ENCODE results near the gene RTKN. TPM values are rescaled to one million over a fixed set of nuclear protein-coding genes. Genes with fewer than 3 reads are reported as not detected.

RTKN gene
- total and polyA plus RNA-seq, 2 of the 13 experiments (the other 11 are each of a cell fraction or from before 2014, with no cell fraction given): 159 to 166 TPM

- TF ChIP-seq TFAP4 (IDR thresholded peaks at IDR 0.05; ENCODE audit: borderline replicate concordance, low read depth): no peak
- TF ChIP-seq THRA (CRISPR knock-in tag; IDR thresholded peaks at IDR 0.05; ENCODE audit: borderline replicate concordance): no peak; the same call in 1 of the 2 replicates
- TF ChIP-seq ZC3H13 (CRISPR knock-in tag; IDR thresholded peaks at IDR 0.05): no peak
- TF ChIP-seq ZBTB2 (CRISPR knock-in tag; IDR thresholded peaks at IDR 0.05; ENCODE audit: low read depth): no peak
- no peak for TF ChIP-seq ZBTB46 (CRISPR knock-in tag; IDR thresholded peaks at IDR 0.05; ENCODE audit: borderline replicate concordance)
- TF ChIP-seq ZNF619 (CRISPR knock-in tag; IDR thresholded peaks at IDR 0.05): no peak
- no peak for TF ChIP-seq KLF15 (CRISPR knock-in tag; IDR thresholded peaks at IDR 0.05; ENCODE audit: borderline replicate concordance)
- TF ChIP-seq MBD4 (IDR thresholded peaks at IDR 0.05; ENCODE audit: borderline replicate concordance, low read length): no peak
- TF ChIP-seq ZNF343 (CRISPR knock-in tag; IDR thresholded peaks at IDR 0.05): no peak
- no peak for TF ChIP-seq ZBTB20 (CRISPR knock-in tag; IDR thresholded peaks at IDR 0.05; ENCODE audit: borderline replicate concordance, low read depth)
- TF ChIP-seq HOXA9 (CRISPR knock-in tag; IDR thresholded peaks at IDR 0.05; ENCODE audit: borderline replicate concordance): no peak
- TF ChIP-seq NAIF1 (CRISPR knock-in tag; IDR thresholded peaks at IDR 0.05; ENCODE audit: borderline replicate concordance): no peak
- TF ChIP-seq ZNF317 (CRISPR knock-in tag; IDR thresholded peaks at IDR 0.05): no peak
- TF ChIP-seq AHR (CRISPR knock-in tag; IDR thresholded peaks at IDR 0.05): no peak
- TF ChIP-seq CENPT (CRISPR knock-in tag; IDR thresholded peaks at IDR 0.05; ENCODE audit: low read depth): no peak
- no peak for TF ChIP-seq FOXP1 (IDR thresholded peaks at IDR 0.05)
- TF ChIP-seq FOXP1 (CRISPR knock-in tag; IDR thresholded peaks at IDR 0.05): no peak
- TF ChIP-seq TBX3 (IDR thresholded peaks at IDR 0.05; ENCODE audit: borderline replicate concordance): no peak
- no peak for TF ChIP-seq ZNF724P (CRISPR knock-in tag; IDR thresholded peaks at IDR 0.05; ENCODE audit: borderline replicate concordance)
- peak; percentile 75 for TF ChIP-seq ZNF362 (CRISPR knock-in tag; IDR thresholded peaks at IDR 0.05; ENCODE audit: borderline replicate concordance)
- TF ChIP-seq CCDC6 (CRISPR knock-in tag; IDR thresholded peaks at IDR 0.05): no peak
- no peak for TF ChIP-seq ATF5 (CRISPR knock-in tag; IDR thresholded peaks at IDR 0.05; ENCODE audit: low read depth)
- no peak for TF ChIP-seq REPIN1 (CRISPR knock-in tag; IDR thresholded peaks at IDR 0.05; ENCODE audit: borderline replicate concordance, low read depth)
Observed at GRCh38 chr2:74447230-74447999, 5.7 kb upstream of the RTKN start (continued).
